ENCODE measurements around the gene HAVCR2. TPM values are rescaled to one million over a fixed set of nuclear protein-coding genes. Genes with fewer than 3 reads are reported as not detected.

Gene HAVCR2
- total and polyA plus RNA-seq, 10 of the 15 experiments (the other 5 are each of a cell fraction or from before 2014, with no cell fraction given) = 5.2 to 7.5 (median 6.9) TPM

DNA sequence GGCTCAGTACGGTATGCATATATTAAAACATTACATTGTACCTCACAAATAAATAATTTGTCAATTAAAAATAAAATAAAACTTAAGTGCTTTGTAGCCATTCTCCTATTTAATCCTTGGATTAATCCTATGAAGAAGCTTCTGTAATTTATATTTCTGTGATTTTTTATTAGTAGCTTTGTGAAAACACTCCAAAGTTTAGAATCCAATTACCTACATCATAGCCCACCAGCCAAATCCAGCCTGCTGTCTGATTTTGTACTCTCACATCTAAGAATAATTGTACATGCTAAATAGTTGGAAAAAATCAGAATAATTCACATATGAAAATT is 23.4 kb upstream of the HAVCR2 start:
- Histone ChIP-seq H3K79me2 (ENCODE audit: control insufficient read depth, insufficient read depth, low read length) (no peaks in the 10 kb centered on the region), H2AFZ (ENCODE audit: control insufficient read depth, low read depth, low read length) (no peak overlapping the region), H4K20me1 (ENCODE audit: control insufficient read depth, insufficient read depth) (no peaks in the 10 kb centered on the region), H3K4me1 (ENCODE audit: control insufficient read depth, insufficient read depth, low read length) (peaks cover 5% of the 10 kb centered on the region; the same call in 1 of the 2 replicates), H3K27me3 (replicated peaks in 1 of 2; ENCODE audit: control insufficient read depth in 2 of 2, insufficient read depth in 2 of 2, low read length in 1 of 2) (no peaks in the 10 kb centered on the region), H3K4me3 (no peak overlapping the region), H3K9ac (ENCODE audit: control insufficient read depth, insufficient read depth, low read length) (no peak overlapping the region), H3K9me3 (replicated peaks; ENCODE audit: control insufficient read depth, insufficient read depth, low read length) (no peaks in the 10 kb centered on the region), H3K36me3 (ENCODE audit: control insufficient read depth in 2 of 2, insufficient read depth in 2 of 2, low read length in 1 of 2) (0 out of 4 replicates have a peak, but pooled peaks cover 0 to 3% of the 10 kb centered on the region in 2 experiments), H3K4me2 (ENCODE audit: control insufficient read depth, insufficient read depth) (no peak overlapping the region), H3K27ac (ENCODE audit: control insufficient read depth, insufficient read depth) (no peak overlapping the region)
- CTCF ChIA-PET = interaction anchor here (0.6 to 4.8 kb wide), 62 partner anchors 9 to 1992 kb away, joined by 3 to 51 read pairs (median 5); partner anchors contain the start of genes HAVCR2 and MED7
- no TSS peak for BruUV-seq (replicated peaks)
- SMC1A ChIA-PET (ENCODE audit: uncharacterized antibody, unreplicated experiment) = interaction anchor here (0.6 to 4.6 kb wide), 40 partner anchors 10 to 1515 kb away, joined by 3 to 54 read pairs (median 5); partner anchors contain the start of genes HAVCR2 and MED7
- ATAC-seq (no peak), FAIRE-seq (no peak), DNase-seq (ENCODE audit: low read depth, low spot score) (no peak)
- 0% methylated on average over 1 of the region's 1 CpG for WGBS (ENCODE audit: insufficient coverage, insufficient replicate concordance, low lambda C conversion rate, missing lambda C conversion rate)
- POLR2A ChIA-PET = interaction anchor here (0.5 to 2.7 kb wide), 3 partner anchors 10 to 199 kb away, joined by 3 to 9 read pairs (median 3); partner anchors contain the start of gene MED7
- no peak for TF ChIP-seq BACH1 (IDR thresholded peaks at IDR 0.05; ENCODE audit: borderline replicate concordance)
- TF ChIP-seq SMAD1 (IDR thresholded peaks at IDR 0.05; ENCODE audit: low read depth, partially characterized antibody) = no peak
- TF ChIP-seq POLR2A (IDR thresholded peaks at IDR 0.05; ENCODE audit: low read depth, low read length) = no peak
- TF ChIP-seq BHLHE40 (IDR thresholded peaks at IDR 0.05; ENCODE audit: borderline replicate concordance in 1 of 2, low read depth in 2 of 2, low read length in 1 of 2) = no peak
- no peak for TF ChIP-seq ZNF384 (IDR thresholded peaks at IDR 0.05; ENCODE audit: borderline replicate concordance, low read depth, low read length)
- no peak for TF ChIP-seq BCL11A (IDR thresholded peaks at IDR 0.05; ENCODE audit: low read depth, low read length)
- TF ChIP-seq SUZ12 (IDR thresholded peaks at IDR 0.05; ENCODE audit: unreplicated experiment) = no peak
- no peak for TF ChIP-seq CEBPB (IDR thresholded peaks at IDR 0.05; ENCODE audit: borderline replicate concordance in 1 of 2, low read depth in 2 of 2, low read length in 2 of 2)
- no peak for TF ChIP-seq SMC3 (IDR thresholded peaks at IDR 0.05; ENCODE audit: borderline replicate concordance, low read length)
- TF ChIP-seq KDM1A (IDR thresholded peaks at IDR 0.05; ENCODE audit: borderline replicate concordance) = no peak
- no peak for TF ChIP-seq RFX5 (IDR thresholded peaks at IDR 0.05; ENCODE audit: low read depth, low read length)
- TF ChIP-seq CHD1 (IDR thresholded peaks at IDR 0.05; ENCODE audit: low read depth, low read length) = no peak
- no peak for TF ChIP-seq TARDBP (IDR thresholded peaks at IDR 0.05; ENCODE audit: borderline replicate concordance)
- intact Hi-C loops (cut with micrococcal nuclease; ENCODE audit: unreplicated experiment) (loop anchor here (1.0 to 10.0 kb wide), 10 partner anchors 57 to 1995 kb away; no protein-coding TSS in a partner anchor), in situ Hi-C loops (cut with MboI) (no loop called here)
- RAD21 ChIA-PET (ENCODE audit: unreplicated experiment) = interaction anchor here (0.7 to 2.2 kb wide), 28 partner anchors 10 to 1993 kb away, joined by 3 to 23 read pairs (median 4); partner anchors contain the start of gene MED7

All from GM12878 (cell line).